HG02973 (cell line): ENCODE data around the gene MSL1.

Source experiments
- ATAC-seq: cut with Tn5 transposase; IDR thresholded peaks from one replicate; pipeline ENCODE4 v1.9.1; 2021; ENCODE audit warnings: moderate library complexity; ENCODE audit not compliant: unreplicated experiment

Gene MSL1

GRCh38 chr17:40103688-40104087, 18.1 kb upstream of the MSL1 start:
- ATAC-seq: no peak

GRCh38 chr17:40104594-40105486, 16.9 kb upstream of the MSL1 start:
- no peak for ATAC-seq

GRCh38 chr17:40105861-40106759, 15.7 kb upstream of the MSL1 start:
- ATAC-seq: no peak

- no peak for ATAC-seq
These were observed 14.8 kb upstream of the MSL1 start for GRCh38 chr17:40106760-40107521.

GRCh38 chr17:40107522-40108174, 14.1 kb upstream of the MSL1 start:
- ATAC-seq: no peak

- no peak for ATAC-seq
These were observed 12.6 kb upstream of the MSL1 start for GRCh38 chr17:40108970-40109824.

- ATAC-seq: no peak
These were observed 11.5 kb upstream of the MSL1 start for GRCh38 chr17:40110026-40110845.

GRCh38 chr17:40111221-40112128, 10.3 kb upstream of the MSL1 start:
- peak; percentile 39 for ATAC-seq

- no peak for ATAC-seq
These were observed 9.5 kb upstream of the MSL1 start for GRCh38 chr17:40112191-40112711.

GRCh38 chr17:40112718-40113109, 9.1 kb upstream of the MSL1 start:
- ATAC-seq: no peak

GRCh38 chr17:40113110-40113906, 8.5 kb upstream of the MSL1 start:
- peak; percentile 66 for ATAC-seq

GRCh38 chr17:40113907-40114245, 7.9 kb upstream of the MSL1 start:
- ATAC-seq: no peak

- no peak for ATAC-seq
These were observed 6.7 kb upstream of the MSL1 start for GRCh38 chr17:40115101-40115436.

- ATAC-seq: no peak
These were observed 596 bp downstream of the MSL1 start for GRCh38 chr17:40122136-40122998.

- ATAC-seq: no peak
These were observed 1.4 kb downstream of the MSL1 start for GRCh38 chr17:40122999-40123810.
